Activated CD8-positive, alpha-beta memory T cell treated with anti-CD3 and anti-CD28 coated beads, Interleukin-2, amount 50 U/mL, for 24 hours (primary cell): ENCODE results near the gene TWIST1.

Experiments used
- DNase-seq: peaks from one replicate; pipeline ENCODE4 v3.0.0-alpha.2; 2020; ENCODE audit errors: extremely low read depth

Gene TWIST1

GRCh38 chr7:19095353-19095860, 22.0 kb downstream of the TWIST1 start:
- no peak for DNase-seq

GRCh38 chr7:19094598-19095352, 22.7 kb downstream of the TWIST1 start:
- DNase-seq = no peak

GRCh38 chr7:19094138-19094537, 23.3 kb downstream of the TWIST1 start:
- no peak for DNase-seq

- no peak for DNase-seq
Measured at GRCh38 chr7:19091550-19092200, 25.8 kb downstream of the TWIST1 start.

- DNase-seq = no peak
Measured at GRCh38 chr7:19090526-19090925, 26.9 kb downstream of the TWIST1 start.

GRCh38 chr7:19089797-19090196, 27.6 kb downstream of the TWIST1 start:
- DNase-seq = no peak

- DNase-seq = no peak
Measured at GRCh38 chr7:19089378-19089777, 28.1 kb downstream of the TWIST1 start.

DNA sequence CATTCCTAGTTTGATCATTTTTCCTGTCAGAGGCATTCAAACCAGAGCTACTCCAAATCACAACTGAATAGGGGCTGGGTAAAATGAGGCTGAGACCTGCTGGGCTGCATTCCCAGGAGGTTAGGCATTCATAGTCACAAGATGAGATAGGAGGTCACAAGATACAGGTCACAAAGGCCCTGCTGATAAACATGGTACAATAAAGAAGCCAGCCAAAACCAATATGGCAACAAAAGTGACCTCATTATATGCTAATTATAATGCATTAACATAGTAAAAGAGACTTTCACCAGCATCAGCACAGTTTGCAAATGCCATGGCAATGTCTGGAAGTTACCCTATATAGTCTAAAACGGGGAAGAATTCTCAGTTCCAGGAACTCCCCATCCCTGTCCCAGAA, 37.3 kb downstream of the TWIST1 start:
- DNase-seq = no peak

DNA sequence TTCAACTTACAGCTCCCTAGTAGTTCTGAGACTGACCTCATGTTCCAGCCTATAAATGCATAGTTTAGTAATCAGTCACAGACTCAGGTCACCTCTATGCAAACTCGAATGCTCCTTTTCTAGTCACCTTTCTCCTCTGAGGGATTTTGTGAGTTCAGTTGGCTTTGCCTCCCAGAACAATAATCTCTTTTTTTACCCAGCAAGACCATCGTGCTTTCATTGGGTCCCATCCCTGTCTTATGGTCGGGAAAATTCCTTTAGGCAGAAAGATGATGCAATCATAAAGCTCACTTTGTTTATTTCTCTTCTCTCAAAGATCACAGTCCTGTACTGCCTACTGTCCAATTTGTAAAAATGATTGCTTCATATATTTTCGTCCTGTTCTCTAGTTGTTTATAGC, 38.4 kb downstream of the TWIST1 start:
- DNase-seq = no peak

- no peak for DNase-seq
Measured at GRCh38 chr7:19069842-19070241, 47.6 kb downstream of the TWIST1 start.

DNA sequence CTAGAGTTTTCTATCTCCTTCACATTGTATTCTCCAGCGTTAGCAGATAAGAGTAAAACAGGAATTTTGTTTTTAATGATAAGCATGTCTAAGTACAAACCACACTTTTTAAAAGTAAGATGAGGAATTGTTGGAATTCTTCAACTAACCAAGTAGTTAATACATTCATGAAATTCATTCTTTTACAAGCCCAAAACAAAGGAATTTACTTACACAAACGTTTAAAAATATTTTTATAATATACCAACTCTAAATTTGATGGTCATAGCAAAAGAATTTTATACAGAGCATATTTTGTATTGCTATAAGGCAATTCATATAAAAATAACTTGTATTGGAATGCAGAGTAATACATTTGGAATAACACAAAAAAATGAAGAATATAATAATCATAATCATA, 51.3 kb downstream of the TWIST1 start:
- no peak for DNase-seq
